AG10803 (cell line): ENCODE data around the gene FBXL22.

Experiments
- DNase-seq: peaks from one replicate; pipeline ENCODE4 v3.0.0; 2010; ENCODE audit warnings: low read depth
- H3K4me3 ChIP-seq: 2 replicates; pipeline ENCODE4 v1.5.1; 2011; ENCODE audit warnings: mild to moderate bottlenecking, low read length, control low read depth
- CTCF ChIP-seq: conservative IDR thresholded peaks from 2 replicates; pipeline ENCODE4 v1.5.1; 2011; ENCODE audit warnings: mild to moderate bottlenecking, low read length, control low read depth, inconsistent platforms

Gene FBXL22

GRCh38 chr15:63588826-63589225 lies 8.4 kb upstream of the FBXL22 start:
- no peak overlapping the region for H3K4me3 ChIP-seq
- no peak for TF ChIP-seq CTCF
- DNase-seq = no peak

GRCh38 chr15:63593705-63594671 lies 3.2 kb upstream of the FBXL22 start:
- no peak for TF ChIP-seq CTCF
- DNase-seq = no peak
- H3K4me3 ChIP-seq = no peak overlapping the region

GRCh38 chr15:63595065-63595464 lies 2.1 kb upstream of the FBXL22 start:
- no peak overlapping the region for H3K4me3 ChIP-seq
- no peak for TF ChIP-seq CTCF
- no peak for DNase-seq

GRCh38 chr15:63595688-63596087 lies 1.5 kb upstream of the FBXL22 start:
- no peak for DNase-seq
- H3K4me3 ChIP-seq = no peak overlapping the region
- no peak for TF ChIP-seq CTCF

GRCh38 chr15:63596676-63597037 lies 530 bp upstream of the FBXL22 start:
- H3K4me3 ChIP-seq = no peak overlapping the region
- no peak for TF ChIP-seq CTCF
- DNase-seq = peak; percentile 53

- TF ChIP-seq CTCF = no peak
- H3K4me3 ChIP-seq = no peak overlapping the region
- DNase-seq = no peak
These were observed 634 bp downstream of the FBXL22 start for GRCh38 chr15:63597821-63598220.
